H1 (cell line): ENCODE measurements around the gene FLT1. TPM values are rescaled to one million over a fixed set of nuclear protein-coding genes. Genes with fewer than 3 reads are reported as not detected.
A peak's percentile ranks its signal among the peaks of the same experiment; 100 is the strongest.

Source experiments
- CTCF ChIA-PET: fragments of 300-600 bp; sonication (Branson Sonifier 250); formaldehyde crosslinking; loops from one replicate; lab custom pipeline; 2021; ENCODE audit not compliant: partially characterized antibody; lab: Charles Lee
- POLR2A ChIA-PET: fragments of 300-600 bp; sonication (Branson Sonifier 250); formaldehyde crosslinking; loops from one replicate; lab custom pipeline; 2021; ENCODE audit warnings: inconsistent platforms; ENCODE audit not compliant: partially characterized antibody; lab: Charles Lee
- DNase-seq, 2 experiments: peaks; one replicate each; pipeline versions ENCODE4 v3.0.0 to v3.0.0-alpha.2; 2010 to 2022; ENCODE audit warnings: low spot score in 2 of 2, low read depth in 1 of 2, mixed read lengths in 1 of 2
- FAIRE-seq: peaks from 2 replicates; lab custom pipeline; 2011; peaks lifted over from hg19 to GRCh38; lab: Jason Lieb, UNC
- H2AFZ ChIP-seq: 2 replicates; pipeline ENCODE4 v1.8.1; 2012; ENCODE audit warnings: low read length, inconsistent platforms
- H2AK5ac ChIP-seq: 2 replicates; pipeline ENCODE4 v1.6.1; 2013; ENCODE audit warnings: low read depth, low read length
- H2BK120ac ChIP-seq: replicated peaks from 2 replicates; pipeline ENCODE3; 2013; ENCODE audit warnings: low read depth, low read length, inconsistent platforms
- H2BK12ac ChIP-seq: 2 replicates; pipeline ENCODE4 v1.6.1; 2013; ENCODE audit warnings: low read depth, low read length
- H2BK15ac ChIP-seq: 2 replicates; pipeline ENCODE4 v1.6.1; 2013; ENCODE audit warnings: low read length
- H2BK20ac ChIP-seq: 2 replicates; pipeline ENCODE4 v1.6.1; 2013; ENCODE audit warnings: low read length
- H2BK5ac ChIP-seq: 2 replicates; pipeline ENCODE4 v1.6.1; 2013; ENCODE audit warnings: low read depth, low read length
- H3K14ac ChIP-seq: 2 replicates; pipeline ENCODE4 v1.6.1; 2013; ENCODE audit warnings: inconsistent platforms; ENCODE audit not compliant: insufficient read length
- H3K18ac ChIP-seq: 2 replicates; pipeline ENCODE4 v1.6.1; 2013; ENCODE audit warnings: low read length; ENCODE audit errors: extremely low read depth
- H3K23ac ChIP-seq: 2 replicates; pipeline ENCODE4 v1.6.1; 2013; ENCODE audit warnings: inconsistent platforms; ENCODE audit not compliant: insufficient read length
- H3K23me2 ChIP-seq: 2 replicates; pipeline ENCODE4 v1.6.1; 2013; ENCODE audit warnings: low read depth, low read length
- H3K27ac ChIP-seq: 2 replicates; pipeline ENCODE4 v1.6.1; 2011; ENCODE audit warnings: low read depth, low read length, inconsistent platforms
- H3K27me3 ChIP-seq, 4 experiments: replicated peaks in 1 of 4; 1 replicate in 1 of 4; 2 replicates in 3 of 4; pipeline versions ENCODE4 v1.6.1 to v1.8.1; 2011 to 2013; ENCODE audit warnings: low read length in 3 of 4, mild to moderate bottlenecking in 3 of 4, inconsistent platforms in 2 of 4, mixed read lengths in 2 of 4, moderate library complexity in 1 of 4; ENCODE audit not compliant: control insufficient read depth in 3 of 4, insufficient read depth in 3 of 4; ENCODE audit errors: extremely low read depth in 1 of 4
- H3K36me3 ChIP-seq, 4 experiments: 2 replicates each; pipeline versions ENCODE4 v1.6.1 to v1.8.1; 2011 to 2013; ENCODE audit warnings: mild to moderate bottlenecking in 4 of 4, low read length in 3 of 4, moderate library complexity in 2 of 4, control low read depth in 1 of 4, inconsistent platforms in 1 of 4; ENCODE audit not compliant: insufficient read depth in 4 of 4, control insufficient read depth in 2 of 4
- H3K4ac ChIP-seq: replicated peaks from 2 replicates; pipeline ENCODE3; 2013; ENCODE audit warnings: low read length, low read depth, mixed read lengths, inconsistent platforms; ENCODE audit not compliant: insufficient read length
- H3K4me1 ChIP-seq, 4 experiments: replicated peaks in 1 of 4; 1 replicate in 1 of 4; 2 replicates in 3 of 4; pipeline versions ENCODE4 v1.6.1 to v1.8.1; 2011 to 2013; ENCODE audit warnings: low read length in 3 of 4, inconsistent platforms in 2 of 4, mixed read lengths in 1 of 4; ENCODE audit not compliant: insufficient read depth in 4 of 4, control insufficient read depth in 3 of 4
- H3K4me2 ChIP-seq, 2 experiments: 2 replicates each; pipeline versions ENCODE4 v1.6.1 to v1.8.1; 2011 to 2013; ENCODE audit warnings: low read depth in 2 of 2, low read length in 2 of 2, control low read depth in 1 of 2, inconsistent platforms in 1 of 2, mild to moderate bottlenecking in 1 of 2; ENCODE audit not compliant: insufficient read depth in 1 of 2
- H3K4me3 ChIP-seq, 4 experiments: fragments of 200-600, 300-600 bp in 1 of 4; sonication (generic), shearing (Covaris generic), sonication (Bioruptor Twin) in 1 of 4; 2 replicates each; pipeline versions ENCODE4 v1.5.1 to v1.8.1; 2011 to 2016; ENCODE audit warnings: low read length in 4 of 4, low read depth in 3 of 4, control low read depth in 2 of 4, inconsistent platforms in 2 of 4, mild to moderate bottlenecking in 2 of 4, mixed read lengths in 1 of 4, moderate library complexity in 1 of 4; ENCODE audit not compliant: insufficient read depth in 2 of 4; ENCODE audit errors: extremely low read depth in 1 of 4
- H3K56ac ChIP-seq: replicated peaks from 2 replicates; pipeline ENCODE3; 2013; ENCODE audit warnings: low read depth, mild to moderate bottlenecking, mixed read lengths, low read length, inconsistent platforms; ENCODE audit not compliant: insufficient read length
- H3K79me1 ChIP-seq: 2 replicates; pipeline ENCODE4 v1.6.1; 2013; ENCODE audit warnings: low read depth, low read length, control low read depth
- H3K79me2 ChIP-seq, 2 experiments: 2 replicates each; pipeline versions ENCODE4 v1.6.1 to v1.8.1; 2012 to 2013; ENCODE audit warnings: low read length in 2 of 2, mild to moderate bottlenecking in 2 of 2, inconsistent platforms in 1 of 2; ENCODE audit not compliant: insufficient read depth in 2 of 2, control insufficient read depth in 1 of 2
- H3K9ac ChIP-seq, 4 experiments: replicated peaks in 1 of 4; 1 replicate in 1 of 4; 2 replicates in 3 of 4; pipeline versions ENCODE4 v1.6.1 to v1.8.1; 2011 to 2013; ENCODE audit warnings: low read depth in 3 of 4, low read length in 3 of 4, control low read depth in 2 of 4, mild to moderate bottlenecking in 2 of 4, moderate library complexity in 2 of 4, inconsistent platforms in 1 of 4; ENCODE audit errors: extremely low read depth in 1 of 4
- H3K9me3 ChIP-seq, 2 experiments: 2 replicates each; pipeline versions ENCODE4 v1.6.1 to v1.8.1; 2012 to 2013; ENCODE audit warnings: mild to moderate bottlenecking in 2 of 2, moderate library complexity in 2 of 2, control low read depth in 1 of 2, inconsistent platforms in 1 of 2, low read depth in 1 of 2, low read length in 1 of 2, mixed read lengths in 1 of 2; ENCODE audit not compliant: insufficient read depth in 2 of 2
- H4K20me1 ChIP-seq, 2 experiments: replicated peaks in 1 of 2; 2 replicates each; pipeline versions ENCODE3 to v1.8.1; 2011 to 2013; ENCODE audit warnings: inconsistent platforms in 2 of 2, low read length in 2 of 2, mild to moderate bottlenecking in 1 of 2; ENCODE audit not compliant: insufficient read depth in 2 of 2, control insufficient read depth in 1 of 2
- H4K5ac ChIP-seq: 2 replicates; pipeline ENCODE4 v1.6.1; 2013; ENCODE audit warnings: low read length, low read depth, mixed read lengths, inconsistent platforms; ENCODE audit not compliant: insufficient read length
- H4K8ac ChIP-seq: 2 replicates; pipeline ENCODE4 v1.8.0; 2013; ENCODE audit warnings: mild to moderate bottlenecking, moderate library complexity, low read length, inconsistent platforms; ENCODE audit not compliant: insufficient read depth; ENCODE audit errors: extremely low read depth
- H4K91ac ChIP-seq: replicated peaks from 2 replicates; pipeline ENCODE3; 2013; ENCODE audit warnings: low read length, mixed read lengths, inconsistent platforms; ENCODE audit not compliant: insufficient read length
- BCL11A ChIP-seq, 2 experiments: IDR thresholded peaks; one replicate each; pipeline ENCODE4 v1.6.1; 2011; ENCODE audit warnings: low read depth in 2 of 2, low read length in 2 of 2, mild to moderate bottlenecking in 2 of 2
- HDAC2 ChIP-seq, 2 experiments: fragments of 300-600 bp in 1 of 2; sonication (generic) in 1 of 2; IDR thresholded peaks; 2 replicates each; pipeline ENCODE4 v1.6.1; 2011 to 2012; ENCODE audit warnings: low read depth in 2 of 2, low read length in 2 of 2, mild to moderate bottlenecking in 2 of 2, moderate library complexity in 2 of 2, borderline replicate concordance in 1 of 2, inconsistent platforms in 1 of 2
- KDM4A ChIP-seq: IDR thresholded peaks from one replicate; pipeline ENCODE4 v1.7.1; 2012; ENCODE audit warnings: low read depth, mild to moderate bottlenecking, moderate library complexity, low read length, inconsistent platforms; ENCODE audit not compliant: severe bottlenecking
- RAD21 ChIP-seq, 2 experiments: IDR thresholded peaks in 1 of 2; conservative IDR thresholded peaks in 1 of 2; 2 replicates each; pipeline ENCODE4 v1.6.1; 2011; ENCODE audit warnings: low read depth in 2 of 2, low read length in 2 of 2, improper control_type of control experiment in 1 of 2, inconsistent platforms in 1 of 2, mild to moderate bottlenecking in 1 of 2, moderate library complexity in 1 of 2
- RXRA ChIP-seq: IDR thresholded peaks from 2 replicates; pipeline ENCODE4 v1.6.1; 2011; ENCODE audit warnings: low read depth, mild to moderate bottlenecking, low read length, moderate library complexity; ENCODE audit not compliant: insufficient read depth
- SIN3A ChIP-seq, 2 experiments: IDR thresholded peaks in 1 of 2; conservative IDR thresholded peaks in 1 of 2; 2 replicates each; pipeline ENCODE4 v1.6.1; 2011 to 2012; ENCODE audit warnings: low read length in 2 of 2, improper control_type of control experiment in 1 of 2, low read depth in 1 of 2, mild to moderate bottlenecking in 1 of 2
- TAF7 ChIP-seq: optimal IDR thresholded peaks from 2 replicates; pipeline ENCODE3; 2011; ENCODE audit warnings: low read depth, mild to moderate bottlenecking, inconsistent platforms, low read length, moderate library complexity, borderline replicate concordance
- WGBS, 2 experiments: shearing (Covaris generic) in 1 of 2; methylation state at CpG; one replicate each; pipeline versions ENCODE4 v1.1.6 to v1.1.7; 2013 to 2015; ENCODE audit warnings: low lambda C conversion rate in 2 of 2, mixed read lengths in 2 of 2, inconsistent platforms in 1 of 2, low coverage in 1 of 2, missing lambda C conversion rate in 1 of 2; ENCODE audit not compliant: insufficient replicate concordance in 2 of 2, insufficient coverage in 1 of 2, insufficient read length in 1 of 2; ENCODE audit errors: extremely low coverage in 1 of 2, missing lambda C conversion rate in 1 of 2; 5-methylcytosine and 5-hydroxymethylcytosine counted together
- polyA plus RNA-seq, 7 experiments: library from polyadenylated mRNA; depleted of rRNA in 3 of 7; stranded (reverse) in 5 of 7; unstranded in 2 of 7; fragments of >200 nt in 5 of 7; fragments of 200-250 nt in 2 of 7; gene quantifications; 1 replicate in 5 of 7; 2 replicates in 1 of 7; 4 replicates in 1 of 7; pipeline versions ENCODE4 v1.2.1 to v1.2.3, GENCODE V29; 2011 to 2013; ENCODE audit warnings: missing spikeins in 2 of 7, mixed read lengths in 2 of 7
- total RNA-seq: library from RNA; stranded (reverse); fragmentation: NEBNext Ultra II Directional; extraction: Animal tissue kit (Norgen Biotek cat#: 25700); gene quantifications from 2 replicates; pipeline ENCODE4 v1.2.1, GENCODE V29; 2021

The FLT1 gene
- total and polyA plus RNA-seq, 2 of the 8 experiments (the other 6 are each of a cell fraction or from before 2014, with no cell fraction given) = 19.7 to 90.2 TPM

- ChIA-PET POLR2A (interaction anchor here (0.5 to 3.1 kb wide), 7 partner anchors 10 to 98 kb away, joined by 3 to 21 read pairs (median 4); no protein-coding TSS in a partner anchor), CTCF (interaction anchor here (1.4 kb wide), 1 partner anchor 61 kb away, joined by 3 read pairs; no protein-coding TSS in a partner anchor)
- no peaks in the 10 kb centered on the region for H3K79me1 ChIP-seq
- peak overlapping the region; percentile 16 to 53 for H3K4me2 ChIP-seq
- H3K79me2 ChIP-seq = peaks cover 0 to 10% of the 10 kb centered on the region in 2 experiments; a peak in 2 of 4 replicates
- H3K9ac ChIP-seq = 0 out of 7 replicates have a peak overlapping the region, but pooled peaks of 1 of the 4 experiments have one; percentile 31
- H4K5ac ChIP-seq = peak overlapping the region; percentile 70
- no peak overlapping the region for H3K18ac ChIP-seq
- no peak overlapping the region for H3K56ac ChIP-seq
- 0% methylated on average over 2 of the region's 2 CpGs; no CpG with 5 or more reads in 1 of the 2 experiments for WGBS, 2 experiments
- H3K4ac ChIP-seq = no peak overlapping the region
- no peak overlapping the region for H4K8ac ChIP-seq
- H3K4me3 ChIP-seq = peak overlapping the region in 1 of 4 experiments; percentile 35; a peak in 2 of 8 replicates
- TF ChIP-seq RXRA (no peak), RAD21 (IDR thresholded peaks at IDR 0.05 in 1 of 2, conservative IDR thresholded peaks at IDR 0.05 in 1 of 2; ENCODE audit: low read depth in 2 of 2, low read length in 2 of 2) (no peak), SIN3A (conservative IDR thresholded peaks at IDR 0.05 in 1 of 2, IDR thresholded peaks at IDR 0.05 in 1 of 2; ENCODE audit: low read depth in 1 of 2, low read length in 2 of 2) (no peak), TAF7 (no peak), BCL11A (IDR thresholded peaks at IDR 0.05; ENCODE audit: low read depth in 2 of 2, low read length in 2 of 2) (no peak), HDAC2 (IDR thresholded peaks at IDR 0.05; ENCODE audit: borderline replicate concordance in 1 of 2, low read depth in 2 of 2, low read length in 2 of 2) (no peak), KDM4A (no peak)
- no peak overlapping the region for H3K14ac ChIP-seq
- H3K27ac ChIP-seq = peak overlapping the region; percentile 82
- no peak overlapping the region for H3K23ac ChIP-seq
- H3K23me2 ChIP-seq = no peaks in the 10 kb centered on the region
- no peak overlapping the region for H2BK15ac ChIP-seq
- DNase-seq (no peak), FAIRE-seq (no peak)
- H2BK5ac ChIP-seq = peak overlapping the region; percentile 28; the same call in 1 of the 2 replicates
- peaks cover 16 to 64% (median 40%) of the 10 kb centered on the region in 4 experiments for H3K36me3 ChIP-seq
- peaks cover 3 to 22% (median 16%) of the 10 kb centered on the region in 4 experiments; a peak in 5 of 7 replicates for H3K4me1 ChIP-seq
- H3K9me3 ChIP-seq = no peaks in the 10 kb centered on the region
- H2BK12ac ChIP-seq = no peak overlapping the region
- no peaks in the 10 kb centered on the region for H4K20me1 ChIP-seq
- H2BK20ac ChIP-seq = no peak overlapping the region
- H2BK120ac ChIP-seq = no peak overlapping the region
- no peak overlapping the region for H4K91ac ChIP-seq
- H2AK5ac ChIP-seq = no peak overlapping the region
- H2AFZ ChIP-seq = no peak overlapping the region
- H3K27me3 ChIP-seq = no peaks in the 10 kb centered on the region
Observed at GRCh38 chr13:28429096-28429495, 65.8 kb downstream of the FLT1 start.
